Neural cell (in vitro differentiated cells): Measurements from ENCODE around the gene SNX27. TPM values are rescaled to one million over a fixed set of nuclear protein-coding genes. Genes with fewer than 3 reads are reported as not detected.

Experiments
- H2AFZ ChIP-seq: fragments of 200-600, 300-800 bp; sonication (generic), shearing (Covaris generic); 2 replicates; pipeline ENCODE4 v1.6.0; 2014; ENCODE audit warnings: low read depth, mild to moderate bottlenecking, antibody characterized with exemption, low read length, moderate library complexity
- H3F3A ChIP-seq: fragments of 200-600 bp; shearing (Covaris generic); 2 replicates; pipeline ENCODE4 v1.6.1; 2016; ENCODE audit warnings: mild to moderate bottlenecking, moderate library complexity, mixed read lengths, antibody characterized with exemption, low read length; ENCODE audit not compliant: insufficient read depth, poor library complexity, severe bottlenecking
- H3K27ac ChIP-seq: fragments of 200-600, 300-800 bp; sonication (generic), shearing (Covaris generic); 2 replicates; pipeline ENCODE4 v1.5.1; 2014; ENCODE audit warnings: mild to moderate bottlenecking, low read length, moderate library complexity
- H3K27me3 ChIP-seq: fragments of 300-800, 200-600 bp; sonication (generic), shearing (Covaris generic); 2 replicates; pipeline ENCODE4 v1.6.0; 2014; ENCODE audit warnings: mild to moderate bottlenecking, low read depth, low read length, moderate library complexity; ENCODE audit not compliant: insufficient read depth
- H3K36me3 ChIP-seq: fragments of 300-800, 200-600 bp; sonication (generic), shearing (Covaris generic); 2 replicates; pipeline ENCODE4 v1.5.1; 2014; ENCODE audit warnings: mild to moderate bottlenecking, antibody characterized with exemption, low read length, moderate library complexity; ENCODE audit not compliant: insufficient read depth
- H3K4me2 ChIP-seq: fragments of 300-800, 200-600 bp; sonication (generic), shearing (Covaris generic); 2 replicates; pipeline ENCODE4 v1.6.0; 2014; ENCODE audit warnings: mild to moderate bottlenecking, low read length
- H3K4me3 ChIP-seq: fragments of 300-800, 200-600 bp; sonication (generic), shearing (Covaris generic); 2 replicates; pipeline ENCODE4 v1.5.1; 2014; ENCODE audit warnings: mild to moderate bottlenecking, low read length, moderate library complexity
- H3K79me2 ChIP-seq: fragments of 200-600 bp; shearing (Covaris generic); replicated peaks from 2 replicates; pipeline ENCODE4 v1.6.0; 2014; ENCODE audit warnings: mild to moderate bottlenecking, low read length, moderate library complexity; ENCODE audit not compliant: insufficient read depth
- H3K9ac ChIP-seq: fragments of 300-800, 200-600 bp; sonication (generic), shearing (Covaris generic); 2 replicates; pipeline ENCODE4 v1.6.1; 2016; ENCODE audit warnings: mild to moderate bottlenecking, low read length, mixed read lengths
- H3K9me2 ChIP-seq: fragments of 200-600 bp; shearing (Covaris generic); 2 replicates; pipeline ENCODE4 v1.6.1; 2016; ENCODE audit warnings: mild to moderate bottlenecking, low read length, mixed read lengths; ENCODE audit not compliant: insufficient read depth
- H3K9me3 ChIP-seq: fragments of 200-600, 300-800 bp; sonication (generic), shearing (Covaris generic); 2 replicates; pipeline ENCODE4 v1.6.1; 2016; ENCODE audit warnings: mild to moderate bottlenecking, mixed run types, low read length, moderate library complexity, mixed read lengths
- H4K20me1 ChIP-seq: fragments of 200-600 bp; shearing (Covaris generic); 2 replicates; pipeline ENCODE4 v1.6.1; 2016; ENCODE audit warnings: mild to moderate bottlenecking, mixed run types; ENCODE audit not compliant: insufficient read depth
- CTCF ChIP-seq: fragments of 450-650 bp; IDR thresholded peaks from 2 replicates; pipeline ENCODE4 v1.5.1; 2014; ENCODE audit warnings: antibody characterized with exemption, mild to moderate bottlenecking, moderate library complexity; ENCODE audit not compliant: poor library complexity, severe bottlenecking
- EP300 ChIP-seq: fragments of 450-650 bp; conservative IDR thresholded peaks from 2 replicates; pipeline ENCODE4 v1.6.1; 2014; ENCODE audit warnings: antibody characterized with exemption, mild to moderate bottlenecking, moderate library complexity; ENCODE audit not compliant: poor library complexity, severe bottlenecking
- EZH2 ChIP-seq: fragments of 200-600, 300-800 bp; shearing (Covaris generic), sonication (generic); IDR thresholded peaks from 2 replicates; pipeline ENCODE4 v1.6.1; 2014; ENCODE audit warnings: antibody characterized with exemption, low read length, borderline replicate concordance, mild to moderate bottlenecking; ENCODE audit not compliant: insufficient read depth, poor library complexity, severe bottlenecking
- MXI1 ChIP-seq: fragments of 450-650 bp; conservative IDR thresholded peaks from 2 replicates; pipeline ENCODE4 v1.6.1; 2014; ENCODE audit warnings: antibody characterized with exemption, mild to moderate bottlenecking; ENCODE audit not compliant: poor library complexity, severe bottlenecking
- POLR2AphosphoS5 ChIP-seq: IDR thresholded peaks from 2 replicates; pipeline ENCODE4 v1.6.1; 2012
- RAD21 ChIP-seq: fragments of 450-650 bp; conservative IDR thresholded peaks from 2 replicates; pipeline ENCODE4 v1.6.1; 2014; ENCODE audit warnings: antibody characterized with exemption, mild to moderate bottlenecking, moderate library complexity
- REST ChIP-seq: IDR thresholded peaks from 2 replicates; pipeline ENCODE4 v1.6.1; 2012; ENCODE audit warnings: borderline replicate concordance
- SMC3 ChIP-seq: fragments of 450-650 bp; conservative IDR thresholded peaks from 2 replicates; pipeline ENCODE4 v1.6.1; 2014; ENCODE audit warnings: antibody characterized with exemption, mild to moderate bottlenecking, moderate library complexity; ENCODE audit not compliant: poor library complexity
- TAF1 ChIP-seq: IDR thresholded peaks from 2 replicates; pipeline ENCODE4 v1.6.1; 2012; ENCODE audit warnings: low read depth
- polyA plus RNA-seq: library from polyadenylated mRNA; depleted of rRNA; stranded (reverse); fragments of >200 nt; gene quantifications from 2 replicates; pipeline ENCODE4 v1.2.3, GENCODE V29; 2014

The SNX27 gene
- polyA plus RNA-seq, 1 donor from 2014 or later = 30.2 TPM

GRCh38 chr1:151714820-151715725 is 103.2 kb downstream of the SNX27 start:
- Histone ChIP-seq H3K4me3 (peak overlapping the region; percentile 72), H3K4me2 (peak overlapping the region; percentile 92), H3K9me3 (no peaks in the 10 kb centered on the region), H4K20me1 (no peaks in the 10 kb centered on the region), H3K36me3 (peaks cover 11% of the 10 kb centered on the region), H3K27me3 (no peaks in the 10 kb centered on the region), H3K27ac (peak overlapping the region; percentile 99), H3K79me2 (peaks cover 70% of the 10 kb centered on the region), H3F3A (peaks cover 6% of the 10 kb centered on the region), H2AFZ (no peak overlapping the region), H3K9ac (peak overlapping the region; percentile 94), H3K9me2 (no peaks in the 10 kb centered on the region)
- TF ChIP-seq REST = no peak
- TF ChIP-seq MXI1 = peak; percentile 8

GRCh38 chr1:151715726-151716404 is 104.0 kb downstream of the SNX27 start:
- Histone ChIP-seq H3K4me2 (peak overlapping the region; percentile 92), H3K9me2 (no peaks in the 10 kb centered on the region), H3K79me2 (peaks cover 62% of the 10 kb centered on the region), H3K36me3 (peaks cover 11% of the 10 kb centered on the region), H2AFZ (no peak overlapping the region), H3K27me3 (no peaks in the 10 kb centered on the region), H3F3A (peaks cover 6% of the 10 kb centered on the region), H4K20me1 (no peaks in the 10 kb centered on the region), H3K27ac (peak overlapping the region; percentile 99), H3K9ac (peak overlapping the region; percentile 94), H3K4me3 (peak overlapping the region; percentile 72), H3K9me3 (no peaks in the 10 kb centered on the region)
- TF ChIP-seq TAF1 (peak; percentile 25), POLR2AphosphoS5 (peak; percentile 39), RAD21 (peak; percentile 60), MXI1 (peak; percentile 37), EP300 (no peak), EZH2 (no peak), SMC3 (peak; percentile 76), REST (peak; percentile 36), CTCF (peak; percentile 72)
